Transverse colon (tissue), 4 donors: ENCODE results near the gene C6orf163. TPM values are rescaled to one million over a fixed set of nuclear protein-coding genes. Genes with fewer than 3 reads are reported as not detected.

Experiments
- DNase-seq: peaks from one replicate; pipeline ENCODE4 v3.0.0-alpha.2; 2019
- H3K27ac ChIP-seq, 4 donors: fragments of 200-600 bp; sonication (generic); 2 replicates each; pipeline ENCODE4 v1.5.1; 2016 to 2018; ENCODE audit warnings: inconsistent platforms in 4 of 4
- H3K27me3 ChIP-seq: fragments of 200-600 bp; sonication (generic); 2 replicates; pipeline ENCODE4 v1.5.1; 2017; ENCODE audit warnings: inconsistent platforms
- H3K36me3 ChIP-seq, 4 donors: fragments of 200-600 bp; sonication (generic); 2 replicates each; pipeline ENCODE4 v1.5.1; 2017 to 2019; ENCODE audit warnings: inconsistent platforms in 4 of 4
- H3K4me1 ChIP-seq, 4 donors: fragments of 200-600 bp; sonication (generic); 2 replicates each; pipeline ENCODE4 v1.5.1; 2017 to 2020; ENCODE audit warnings: inconsistent platforms in 4 of 4
- H3K4me3 ChIP-seq, 4 donors: fragments of 200-600 bp; sonication (generic); 1 replicate in 1 of 4; 2 replicates in 3 of 4; pipeline versions ENCODE4 v1.5.1 to v1.6.1; 2017 to 2019; ENCODE audit warnings: inconsistent platforms in 4 of 4
- H3K9me3 ChIP-seq, 2 donors: fragments of 200-600 bp; sonication (generic); 2 replicates each; pipeline ENCODE4 v1.5.1; 2017 to 2019; ENCODE audit warnings: inconsistent platforms in 2 of 2
- EP300 ChIP-seq: sonication (generic); formaldehyde crosslinking; IDR thresholded peaks from one replicate; pipeline ENCODE4 v1.6.1; 2017; ENCODE audit warnings: antibody characterized with exemption, low read depth
- POLR2A ChIP-seq: fragments of 450-650 bp; IDR thresholded peaks from one replicate; pipeline ENCODE4 v1.6.1; 2016; ENCODE audit warnings: antibody characterized with exemption, mild to moderate bottlenecking, moderate library complexity
- POLR2AphosphoS5 ChIP-seq, 3 donors: sonication (generic); formaldehyde crosslinking; IDR thresholded peaks; one replicate each; pipeline ENCODE4 v1.6.1; 2016; ENCODE audit warnings: antibody characterized with exemption in 3 of 3
- WGBS, 2 donors: methylation state at CpG; one replicate each; pipeline ENCODE4 v1.1.5; 2018; ENCODE audit warnings: low coverage in 1 of 2; 5-methylcytosine and 5-hydroxymethylcytosine counted together
- in situ Hi-C, 4 donors: fragments of 200-750 bp; cut with MboI; loops; one replicate each; pipeline versions ENCODE4 v1.15.0 to v1.15.1; 2017; ENCODE audit warnings: low sequenced_read_pairs in 3 of 4, low pct_ligation_motif_present in 1 of 4, low pct_unique_long_range_greater_than_20kb in 1 of 4
- intact Hi-C: fragments of 100-400 bp; cut with DNase I; formaldehyde crosslinking; loops from one replicate; pipeline ENCODE4 v1.15.1; 2023; ENCODE audit warnings: low total_unique reads
- total RNA-seq, 4 donors: library from RNA; depleted of rRNA; stranded (reverse); fragments of >200 nt; gene quantifications; one replicate each; pipeline ENCODE4 v1.1.0, GENCODE V29; 2016
- TF ChIP-seq, protein P1 (sequence below), 5 experiments: fragments of 200-600 bp in 3 of 5; fragments of 450-650 bp in 2 of 5; sonication (generic) in 3 of 5; IDR thresholded peaks; 1 replicate in 2 of 5; 2 replicates in 3 of 5; pipeline ENCODE4 v1.5.1; 2016 to 2017; ENCODE audit warnings: antibody characterized with exemption in 5 of 5, inconsistent platforms in 3 of 5, mild to moderate bottlenecking in 2 of 5, moderate library complexity in 1 of 5

C6orf163 gene
- total RNA-seq, 4 donors from 2014 or later, result 3.0 to 14.4 (median 6.6) TPM

DNA sequence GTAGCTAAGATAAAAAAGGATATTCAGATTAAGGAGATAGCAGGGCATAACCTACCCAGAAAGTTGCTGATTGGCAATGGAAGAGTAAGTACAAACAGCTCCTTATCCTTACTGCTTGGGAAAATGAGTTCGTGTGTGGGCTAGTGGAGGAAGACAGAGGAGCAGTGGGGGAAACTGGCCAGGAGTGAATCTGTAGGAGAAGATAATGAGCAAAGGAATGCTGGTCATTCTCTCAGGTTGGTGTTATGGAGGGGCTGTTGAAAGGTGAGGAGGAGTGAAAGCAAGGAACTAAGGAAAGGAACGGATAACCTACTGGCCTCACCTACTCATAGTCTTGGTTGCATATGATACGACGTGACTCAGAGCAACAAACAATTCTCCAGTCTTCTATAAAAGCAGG lies 8.2 kb upstream of the C6orf163 start:
- no peaks in the 10 kb centered on the region for H3K36me3 ChIP-seq
- 92 to 98% methylated on average over 4 of the region's 4 CpGs for WGBS, 2 donors
- no peaks in the 10 kb centered on the region for H3K27me3 ChIP-seq
- no peak overlapping the region for H3K27ac ChIP-seq
- no peaks in the 10 kb centered on the region for H3K4me1 ChIP-seq
- H3K4me3 ChIP-seq, result no peak overlapping the region
- intact Hi-C loops (no loop called here), in situ Hi-C loops (no loop called here)
- no peaks in the 10 kb centered on the region for H3K9me3 ChIP-seq
- DNase-seq, result no peak
- no peak for TF ChIP-seq POLR2AphosphoS5 (IDR thresholded peaks at IDR 0.05)
- TF ChIP-seq, protein P1, sequence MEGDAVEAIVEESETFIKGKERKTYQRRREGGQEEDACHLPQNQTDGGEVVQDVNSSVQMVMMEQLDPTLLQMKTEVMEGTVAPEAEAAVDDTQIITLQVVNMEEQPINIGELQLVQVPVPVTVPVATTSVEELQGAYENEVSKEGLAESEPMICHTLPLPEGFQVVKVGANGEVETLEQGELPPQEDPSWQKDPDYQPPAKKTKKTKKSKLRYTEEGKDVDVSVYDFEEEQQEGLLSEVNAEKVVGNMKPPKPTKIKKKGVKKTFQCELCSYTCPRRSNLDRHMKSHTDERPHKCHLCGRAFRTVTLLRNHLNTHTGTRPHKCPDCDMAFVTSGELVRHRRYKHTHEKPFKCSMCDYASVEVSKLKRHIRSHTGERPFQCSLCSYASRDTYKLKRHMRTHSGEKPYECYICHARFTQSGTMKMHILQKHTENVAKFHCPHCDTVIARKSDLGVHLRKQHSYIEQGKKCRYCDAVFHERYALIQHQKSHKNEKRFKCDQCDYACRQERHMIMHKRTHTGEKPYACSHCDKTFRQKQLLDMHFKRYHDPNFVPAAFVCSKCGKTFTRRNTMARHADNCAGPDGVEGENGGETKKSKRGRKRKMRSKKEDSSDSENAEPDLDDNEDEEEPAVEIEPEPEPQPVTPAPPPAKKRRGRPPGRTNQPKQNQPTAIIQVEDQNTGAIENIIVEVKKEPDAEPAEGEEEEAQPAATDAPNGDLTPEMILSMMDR (IDR thresholded peaks at IDR 0.05), result no peak
- no peak for TF ChIP-seq EP300
- TF ChIP-seq POLR2A, result no peak

DNA sequence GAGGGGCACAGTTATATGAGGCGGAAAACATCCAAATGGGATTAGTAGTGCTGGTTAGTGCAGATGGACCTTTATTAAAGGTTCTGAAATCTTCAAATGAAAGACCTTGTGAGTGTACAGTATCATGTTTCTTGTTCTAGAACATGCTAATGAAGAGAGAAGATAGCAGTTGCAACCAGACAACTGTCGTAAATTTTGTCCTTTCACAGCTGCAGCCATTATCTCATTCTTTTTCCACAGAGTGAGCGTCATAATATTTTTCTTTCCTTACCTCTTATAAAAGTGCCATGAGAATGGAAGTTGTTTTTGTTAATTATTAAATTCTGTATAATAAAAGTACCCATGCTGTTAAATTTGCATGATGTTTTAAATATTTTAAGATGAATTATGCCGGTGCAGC lies 4.4 kb upstream of the C6orf163 start:
- in situ Hi-C loops, result no loop called here
- no peak for DNase-seq
- Histone ChIP-seq H3K27ac (no peak overlapping the region), H3K9me3 (no peaks in the 10 kb centered on the region), H3K36me3 (no peaks in the 10 kb centered on the region), H3K4me3 (no peak overlapping the region), H3K4me1 (no peaks in the 10 kb centered on the region), H3K27me3 (no peaks in the 10 kb centered on the region)
- TF ChIP-seq, protein P1 (IDR thresholded peaks at IDR 0.05), result no peak
- TF ChIP-seq POLR2A (no peak), EP300 (no peak), POLR2AphosphoS5 (IDR thresholded peaks at IDR 0.05) (no peak)
- intact Hi-C loops, result no loop called here
- WGBS, 2 donors, result 86 to 91% methylated on average over 4 of the region's 4 CpGs

DNA sequence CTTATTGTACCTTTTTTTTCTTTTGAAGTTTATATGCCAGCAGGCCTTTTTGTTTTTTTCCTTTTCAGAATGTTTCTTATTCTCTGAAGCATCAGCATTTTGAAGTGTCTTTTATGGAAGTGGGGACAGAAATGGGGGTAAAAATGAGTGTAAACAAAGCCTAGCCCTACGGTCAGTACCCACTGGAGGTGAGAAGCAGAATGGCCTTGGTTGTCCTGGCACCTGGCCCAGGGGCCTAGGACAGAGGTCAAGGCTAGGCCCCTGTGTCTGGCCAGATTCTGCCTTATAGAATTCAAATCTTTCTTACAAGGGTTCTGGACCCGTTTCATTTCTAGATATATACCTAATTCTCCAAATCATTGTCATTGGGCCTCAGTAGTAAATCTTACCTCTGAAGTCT lies 3.5 kb upstream of the C6orf163 start:
- H3K36me3 ChIP-seq, result no peaks in the 10 kb centered on the region
- intact Hi-C loops (no loop called here), in situ Hi-C loops (no loop called here)
- H3K4me3 ChIP-seq, result no peak overlapping the region
- no peaks in the 10 kb centered on the region for H3K27me3 ChIP-seq
- TF ChIP-seq POLR2A, result no peak
- TF ChIP-seq POLR2AphosphoS5 (IDR thresholded peaks at IDR 0.05), result no peak
- TF ChIP-seq, protein P1 (IDR thresholded peaks at IDR 0.05), result no peak
- no peak for TF ChIP-seq EP300
- H3K27ac ChIP-seq, result no peak overlapping the region
- no peaks in the 10 kb centered on the region for H3K9me3 ChIP-seq
- 70 to 91% methylated on average over 2 of the region's 2 CpGs for WGBS, 2 donors
- H3K4me1 ChIP-seq, result no peaks in the 10 kb centered on the region
- DNase-seq, result no peak

DNA sequence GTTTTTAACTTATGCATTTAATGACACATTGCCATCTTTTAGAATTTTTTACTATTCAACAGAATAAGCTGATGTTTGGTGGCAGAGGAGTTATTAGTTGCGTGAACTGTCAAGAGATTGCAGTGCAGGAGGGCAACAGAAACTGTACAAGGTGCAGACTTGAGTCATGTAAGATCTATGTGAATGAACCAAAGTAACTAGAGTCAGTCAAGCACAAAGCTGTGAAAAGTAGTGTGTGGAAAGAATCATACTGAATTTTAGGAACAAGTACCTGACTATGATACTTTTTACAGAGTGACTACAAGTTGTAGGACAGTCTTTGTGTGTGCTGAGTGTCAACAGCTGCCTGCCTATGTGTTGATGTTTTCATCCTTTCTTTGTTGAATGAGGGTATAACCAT lies 2.7 kb upstream of the C6orf163 start:
- intact Hi-C loops (no loop called here), in situ Hi-C loops (no loop called here)
- Histone ChIP-seq H3K9me3 (no peaks in the 10 kb centered on the region), H3K4me1 (no peaks in the 10 kb centered on the region), H3K27me3 (no peaks in the 10 kb centered on the region), H3K36me3 (no peaks in the 10 kb centered on the region), H3K4me3 (no peak overlapping the region), H3K27ac (no peak overlapping the region)
- WGBS, 2 donors, result 93 to 100% methylated on average over 1 of the region's 1 CpG
- TF ChIP-seq POLR2A, result no peak
- no peak for TF ChIP-seq EP300
- TF ChIP-seq, protein P1 (IDR thresholded peaks at IDR 0.05), result no peak
- no peak for TF ChIP-seq POLR2AphosphoS5 (IDR thresholded peaks at IDR 0.05)
- DNase-seq, result no peak
